Measurements from ENCODE around the gene ZNF335.

GRCh38 chr20:45907219-45907948 is 64.6 kb downstream of the ZNF335 start:
- no peak for TF ChIP-seq CTCF (IDR thresholded peaks at IDR 0.05)
- no peak for TF ChIP-seq POLR2A (IDR thresholded peaks at IDR 0.05)

All from right lobe of liver (tissue), 4 donors.